ENCODE measurements around the gene NUFIP2. TPM values are rescaled to one million over a fixed set of nuclear protein-coding genes. Genes with fewer than 3 reads are reported as not detected.

The NUFIP2 gene
- total and polyA plus RNA-seq, 10 of the 15 experiments (the other 5 are each of a cell fraction or from before 2014, with no cell fraction given): 3.7 to 32.3 (median 14.5) TPM

DNA sequence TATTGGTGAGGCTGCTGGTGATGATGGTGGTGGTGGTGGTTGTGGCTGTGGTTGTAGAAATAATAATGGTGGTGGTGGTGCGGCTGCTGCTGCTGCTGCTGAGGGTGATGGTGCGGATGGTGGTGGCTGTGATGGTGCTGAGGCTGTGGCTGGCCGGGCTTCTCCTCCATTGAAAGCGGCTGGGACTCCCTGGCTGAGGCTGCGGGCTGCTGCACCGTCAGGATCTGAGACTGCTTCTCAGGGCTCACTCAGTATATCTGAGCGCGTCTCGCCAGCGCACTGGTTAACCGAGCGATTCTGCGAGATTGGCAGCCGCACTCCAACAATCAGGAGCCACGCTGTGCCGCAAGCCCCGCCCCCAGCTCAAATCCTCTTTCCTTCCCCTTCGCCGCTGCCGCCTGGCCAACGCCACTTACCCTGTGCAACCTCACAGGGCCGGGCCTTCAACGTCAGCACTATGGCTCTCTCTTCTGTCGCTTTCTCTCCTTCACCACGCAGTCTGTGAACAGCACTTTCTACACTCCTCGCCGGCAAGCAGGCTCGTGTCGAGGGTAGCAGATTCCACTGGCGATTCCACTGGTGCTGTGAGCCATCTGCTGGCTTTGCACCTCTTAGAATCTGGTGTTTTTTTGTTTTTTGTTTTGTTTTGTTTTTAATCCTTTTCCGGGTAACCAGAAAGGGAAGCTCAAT is at the start of gene NUFIP2 (continued):
- TF ChIP-seq, protein P1, sequence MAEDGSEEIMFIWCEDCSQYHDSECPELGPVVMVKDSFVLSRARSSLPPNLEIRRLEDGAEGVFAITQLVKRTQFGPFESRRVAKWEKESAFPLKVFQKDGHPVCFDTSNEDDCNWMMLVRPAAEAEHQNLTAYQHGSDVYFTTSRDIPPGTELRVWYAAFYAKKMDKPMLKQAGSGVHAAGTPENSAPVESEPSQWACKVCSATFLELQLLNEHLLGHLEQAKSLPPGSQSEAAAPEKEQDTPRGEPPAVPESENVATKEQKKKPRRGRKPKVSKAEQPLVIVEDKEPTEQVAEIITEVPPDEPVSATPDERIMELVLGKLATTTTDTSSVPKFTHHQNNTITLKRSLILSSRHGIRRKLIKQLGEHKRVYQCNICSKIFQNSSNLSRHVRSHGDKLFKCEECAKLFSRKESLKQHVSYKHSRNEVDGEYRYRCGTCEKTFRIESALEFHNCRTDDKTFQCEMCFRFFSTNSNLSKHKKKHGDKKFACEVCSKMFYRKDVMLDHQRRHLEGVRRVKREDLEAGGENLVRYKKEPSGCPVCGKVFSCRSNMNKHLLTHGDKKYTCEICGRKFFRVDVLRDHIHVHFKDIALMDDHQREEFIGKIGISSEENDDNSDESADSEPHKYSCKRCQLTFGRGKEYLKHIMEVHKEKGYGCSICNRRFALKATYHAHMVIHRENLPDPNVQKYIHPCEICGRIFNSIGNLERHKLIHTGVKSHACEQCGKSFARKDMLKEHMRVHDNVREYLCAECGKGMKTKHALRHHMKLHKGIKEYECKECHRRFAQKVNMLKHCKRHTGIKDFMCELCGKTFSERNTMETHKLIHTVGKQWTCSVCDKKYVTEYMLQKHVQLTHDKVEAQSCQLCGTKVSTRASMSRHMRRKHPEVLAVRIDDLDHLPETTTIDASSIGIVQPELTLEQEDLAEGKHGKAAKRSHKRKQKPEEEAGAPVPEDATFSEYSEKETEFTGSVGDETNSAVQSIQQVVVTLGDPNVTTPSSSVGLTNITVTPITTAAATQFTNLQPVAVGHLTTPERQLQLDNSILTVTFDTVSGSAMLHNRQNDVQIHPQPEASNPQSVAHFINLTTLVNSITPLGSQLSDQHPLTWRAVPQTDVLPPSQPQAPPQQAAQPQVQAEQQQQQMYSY (CRISPR knock-in tag; IDR thresholded peaks at IDR 0.05): no peak
- TF ChIP-seq, protein P2, sequence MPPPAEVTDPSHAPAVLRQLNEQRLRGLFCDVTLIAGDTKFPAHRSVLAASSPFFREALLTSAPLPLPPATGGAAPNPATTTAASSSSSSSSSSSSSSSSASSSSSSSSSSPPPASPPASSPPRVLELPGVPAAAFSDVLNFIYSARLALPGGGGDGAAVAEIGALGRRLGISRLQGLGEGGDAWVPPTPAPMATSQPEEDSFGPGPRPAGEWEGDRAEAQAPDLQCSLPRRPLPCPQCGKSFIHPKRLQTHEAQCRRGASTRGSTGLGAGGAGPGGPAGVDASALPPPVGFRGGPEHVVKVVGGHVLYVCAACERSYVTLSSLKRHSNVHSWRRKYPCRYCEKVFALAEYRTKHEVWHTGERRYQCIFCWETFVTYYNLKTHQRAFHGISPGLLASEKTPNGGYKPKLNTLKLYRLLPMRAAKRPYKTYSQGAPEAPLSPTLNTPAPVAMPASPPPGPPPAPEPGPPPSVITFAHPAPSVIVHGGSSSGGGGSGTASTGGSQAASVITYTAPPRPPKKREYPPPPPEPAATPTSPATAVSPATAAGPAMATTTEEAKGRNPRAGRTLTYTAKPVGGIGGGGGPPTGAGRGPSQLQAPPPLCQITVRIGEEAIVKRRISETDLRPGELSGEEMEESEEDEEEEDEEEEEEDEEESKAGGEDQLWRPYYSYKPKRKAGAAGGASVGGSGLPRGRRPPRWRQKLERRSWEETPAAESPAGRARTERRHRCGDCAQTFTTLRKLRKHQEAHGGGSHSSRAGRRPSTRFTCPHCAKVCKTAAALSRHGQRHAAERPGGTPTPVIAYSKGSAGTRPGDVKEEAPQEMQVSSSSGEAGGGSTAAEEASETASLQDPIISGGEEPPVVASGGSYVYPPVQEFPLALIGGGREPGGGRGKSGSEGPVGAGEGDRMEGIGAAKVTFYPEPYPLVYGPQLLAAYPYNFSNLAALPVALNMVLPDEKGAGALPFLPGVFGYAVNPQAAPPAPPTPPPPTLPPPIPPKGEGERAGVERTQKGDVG (CRISPR knock-in tag; IDR thresholded peaks at IDR 0.05): no peak
- TF ChIP-seq SRF (IDR thresholded peaks at IDR 0.05; ENCODE audit: low read depth in 2 of 2, low read length in 2 of 2) (no peak), FOXK2 (IDR thresholded peaks at IDR 0.05) (no peak; the same call in 1 of the 2 replicates), NRF1 (conservative IDR thresholded peaks at IDR 0.05; ENCODE audit: low read depth, low read length) (peak; percentile 12; the same call in 1 of the 2 replicates), NBN (IDR thresholded peaks at IDR 0.05) (peak; percentile 98), SIX5 (IDR thresholded peaks at IDR 0.05; ENCODE audit: low read depth, low read length, severe bottlenecking) (peak; percentile 49), HDGF (IDR thresholded peaks at IDR 0.05) (peak; percentile 99), SPI1 (IDR thresholded peaks at IDR 0.05; ENCODE audit: borderline replicate concordance, insufficient read depth, low read depth, low read length) (no peak), CBFB (IDR thresholded peaks at IDR 0.05; ENCODE audit: low read depth) (peak; percentile 95), EED (IDR thresholded peaks at IDR 0.05; ENCODE audit: low read depth) (peak; percentile 15; the same call in 1 of the 2 replicates), MTA2 (IDR thresholded peaks at IDR 0.05; ENCODE audit: low read depth) (no peak)
- TF ChIP-seq, protein P3, sequence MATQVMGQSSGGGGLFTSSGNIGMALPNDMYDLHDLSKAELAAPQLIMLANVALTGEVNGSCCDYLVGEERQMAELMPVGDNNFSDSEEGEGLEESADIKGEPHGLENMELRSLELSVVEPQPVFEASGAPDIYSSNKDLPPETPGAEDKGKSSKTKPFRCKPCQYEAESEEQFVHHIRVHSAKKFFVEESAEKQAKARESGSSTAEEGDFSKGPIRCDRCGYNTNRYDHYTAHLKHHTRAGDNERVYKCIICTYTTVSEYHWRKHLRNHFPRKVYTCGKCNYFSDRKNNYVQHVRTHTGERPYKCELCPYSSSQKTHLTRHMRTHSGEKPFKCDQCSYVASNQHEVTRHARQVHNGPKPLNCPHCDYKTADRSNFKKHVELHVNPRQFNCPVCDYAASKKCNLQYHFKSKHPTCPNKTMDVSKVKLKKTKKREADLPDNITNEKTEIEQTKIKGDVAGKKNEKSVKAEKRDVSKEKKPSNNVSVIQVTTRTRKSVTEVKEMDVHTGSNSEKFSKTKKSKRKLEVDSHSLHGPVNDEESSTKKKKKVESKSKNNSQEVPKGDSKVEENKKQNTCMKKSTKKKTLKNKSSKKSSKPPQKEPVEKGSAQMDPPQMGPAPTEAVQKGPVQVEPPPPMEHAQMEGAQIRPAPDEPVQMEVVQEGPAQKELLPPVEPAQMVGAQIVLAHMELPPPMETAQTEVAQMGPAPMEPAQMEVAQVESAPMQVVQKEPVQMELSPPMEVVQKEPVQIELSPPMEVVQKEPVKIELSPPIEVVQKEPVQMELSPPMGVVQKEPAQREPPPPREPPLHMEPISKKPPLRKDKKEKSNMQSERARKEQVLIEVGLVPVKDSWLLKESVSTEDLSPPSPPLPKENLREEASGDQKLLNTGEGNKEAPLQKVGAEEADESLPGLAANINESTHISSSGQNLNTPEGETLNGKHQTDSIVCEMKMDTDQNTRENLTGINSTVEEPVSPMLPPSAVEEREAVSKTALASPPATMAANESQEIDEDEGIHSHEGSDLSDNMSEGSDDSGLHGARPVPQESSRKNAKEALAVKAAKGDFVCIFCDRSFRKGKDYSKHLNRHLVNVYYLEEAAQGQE (IDR thresholded peaks at IDR 0.05; ENCODE audit: low read depth, low read length): no peak
- TF ChIP-seq, protein P4, sequence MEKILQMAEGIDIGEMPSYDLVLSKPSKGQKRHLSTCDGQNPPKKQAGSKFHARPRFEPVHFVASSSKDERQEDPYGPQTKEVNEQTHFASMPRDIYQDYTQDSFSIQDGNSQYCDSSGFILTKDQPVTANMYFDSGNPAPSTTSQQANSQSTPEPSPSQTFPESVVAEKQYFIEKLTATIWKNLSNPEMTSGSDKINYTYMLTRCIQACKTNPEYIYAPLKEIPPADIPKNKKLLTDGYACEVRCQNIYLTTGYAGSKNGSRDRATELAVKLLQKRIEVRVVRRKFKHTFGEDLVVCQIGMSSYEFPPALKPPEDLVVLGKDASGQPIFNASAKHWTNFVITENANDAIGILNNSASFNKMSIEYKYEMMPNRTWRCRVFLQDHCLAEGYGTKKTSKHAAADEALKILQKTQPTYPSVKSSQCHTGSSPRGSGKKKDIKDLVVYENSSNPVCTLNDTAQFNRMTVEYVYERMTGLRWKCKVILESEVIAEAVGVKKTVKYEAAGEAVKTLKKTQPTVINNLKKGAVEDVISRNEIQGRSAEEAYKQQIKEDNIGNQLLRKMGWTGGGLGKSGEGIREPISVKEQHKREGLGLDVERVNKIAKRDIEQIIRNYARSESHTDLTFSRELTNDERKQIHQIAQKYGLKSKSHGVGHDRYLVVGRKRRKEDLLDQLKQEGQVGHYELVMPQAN (conservative IDR thresholded peaks at IDR 0.05): peak; percentile 75
- TF ChIP-seq, protein P5, sequence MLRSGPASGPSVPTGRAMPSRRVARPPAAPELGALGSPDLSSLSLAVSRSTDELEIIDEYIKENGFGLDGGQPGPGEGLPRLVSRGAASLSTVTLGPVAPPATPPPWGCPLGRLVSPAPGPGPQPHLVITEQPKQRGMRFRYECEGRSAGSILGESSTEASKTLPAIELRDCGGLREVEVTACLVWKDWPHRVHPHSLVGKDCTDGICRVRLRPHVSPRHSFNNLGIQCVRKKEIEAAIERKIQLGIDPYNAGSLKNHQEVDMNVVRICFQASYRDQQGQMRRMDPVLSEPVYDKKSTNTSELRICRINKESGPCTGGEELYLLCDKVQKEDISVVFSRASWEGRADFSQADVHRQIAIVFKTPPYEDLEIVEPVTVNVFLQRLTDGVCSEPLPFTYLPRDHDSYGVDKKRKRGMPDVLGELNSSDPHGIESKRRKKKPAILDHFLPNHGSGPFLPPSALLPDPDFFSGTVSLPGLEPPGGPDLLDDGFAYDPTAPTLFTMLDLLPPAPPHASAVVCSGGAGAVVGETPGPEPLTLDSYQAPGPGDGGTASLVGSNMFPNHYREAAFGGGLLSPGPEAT (IDR thresholded peaks at IDR 0.05; ENCODE audit: low read depth): peak; percentile 70; the same call in 1 of the 2 replicates
